NCI-H510A (cell line): ENCODE measurements around the gene FETUB.

Experiments
- DNase-seq: peaks from one replicate; lab custom pipeline; 2025; lab: John Stamatoyannopoulos, UW

Gene FETUB

GRCh38 chr3:186636536-186636935 lies 3.7 kb upstream of the FETUB start:
- no peak for DNase-seq

GRCh38 chr3:186637686-186638085 lies 2.5 kb upstream of the FETUB start:
- no peak for DNase-seq

GRCh38 chr3:186638259-186638658 lies 1.9 kb upstream of the FETUB start:
- DNase-seq: no peak

DNA sequence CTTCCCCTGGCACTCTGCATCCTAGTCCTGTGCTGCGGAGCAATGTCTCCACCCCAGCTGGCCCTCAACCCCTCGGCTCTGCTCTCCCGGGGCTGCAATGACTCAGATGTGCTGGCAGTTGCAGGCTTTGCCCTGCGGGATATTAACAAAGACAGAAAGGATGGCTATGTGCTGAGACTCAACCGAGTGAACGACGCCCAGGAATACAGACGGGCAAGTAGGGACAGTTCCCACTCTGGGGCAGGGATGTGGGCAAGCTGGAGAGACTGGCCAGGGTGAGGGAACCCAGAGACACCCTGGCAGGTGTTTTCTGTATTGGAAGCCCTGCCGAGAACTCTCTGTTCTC lies 247 bp downstream of the FETUB start:
- DNase-seq: no peak

GRCh38 chr3:186640929-186641328 lies 730 bp downstream of the FETUB start:
- DNase-seq: no peak

DNA sequence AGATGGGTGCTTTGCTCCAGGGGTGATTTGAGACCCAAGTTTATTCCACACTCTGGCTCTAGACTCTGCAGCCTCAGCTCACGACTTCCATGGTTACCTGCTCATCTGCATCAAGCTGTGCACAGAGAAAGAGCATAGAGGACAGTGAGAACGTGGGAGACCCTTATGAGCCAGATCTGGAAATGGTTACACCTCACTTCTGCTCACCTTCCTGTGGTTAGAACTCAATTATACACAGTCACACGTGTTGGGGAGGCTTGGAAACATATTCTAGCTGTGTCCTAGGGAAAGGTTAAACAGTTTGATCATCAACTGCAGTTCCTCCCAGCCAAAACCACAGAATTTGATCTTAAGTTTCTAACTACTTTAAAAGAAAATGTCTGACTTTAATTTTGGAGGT lies 1.8 kb downstream of the FETUB start:
- DNase-seq: no peak

GRCh38 chr3:186643493-186643892 lies 3.3 kb downstream of the FETUB start:
- DNase-seq: no peak

DNA sequence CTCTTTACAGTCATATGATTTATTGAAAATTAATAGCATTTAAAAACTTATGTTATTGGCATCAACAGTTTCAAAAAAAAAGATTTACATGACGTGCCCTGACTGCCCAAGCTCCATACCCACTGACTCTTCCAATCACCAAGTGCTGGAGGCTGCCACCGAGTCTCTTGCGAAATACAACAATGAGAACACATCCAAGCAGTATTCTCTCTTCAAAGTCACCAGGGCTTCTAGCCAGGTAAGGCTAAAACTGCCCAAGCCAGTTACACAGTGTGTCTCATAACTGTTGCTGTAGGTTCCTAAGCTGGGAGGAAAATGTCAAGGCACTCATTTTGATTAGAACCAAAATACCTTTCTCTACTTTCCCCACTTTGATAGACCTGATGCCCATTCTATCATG lies 4.5 kb downstream of the FETUB start:
- no peak for DNase-seq

- DNase-seq: no peak
These were observed 5.9 kb downstream of the FETUB start for GRCh38 chr3:186646106-186646505.

- no peak for DNase-seq
These were observed 6.6 kb downstream of the FETUB start for GRCh38 chr3:186646841-186647240.

GRCh38 chr3:186648851-186649250 lies 8.7 kb downstream of the FETUB start:
- DNase-seq: no peak

DNA sequence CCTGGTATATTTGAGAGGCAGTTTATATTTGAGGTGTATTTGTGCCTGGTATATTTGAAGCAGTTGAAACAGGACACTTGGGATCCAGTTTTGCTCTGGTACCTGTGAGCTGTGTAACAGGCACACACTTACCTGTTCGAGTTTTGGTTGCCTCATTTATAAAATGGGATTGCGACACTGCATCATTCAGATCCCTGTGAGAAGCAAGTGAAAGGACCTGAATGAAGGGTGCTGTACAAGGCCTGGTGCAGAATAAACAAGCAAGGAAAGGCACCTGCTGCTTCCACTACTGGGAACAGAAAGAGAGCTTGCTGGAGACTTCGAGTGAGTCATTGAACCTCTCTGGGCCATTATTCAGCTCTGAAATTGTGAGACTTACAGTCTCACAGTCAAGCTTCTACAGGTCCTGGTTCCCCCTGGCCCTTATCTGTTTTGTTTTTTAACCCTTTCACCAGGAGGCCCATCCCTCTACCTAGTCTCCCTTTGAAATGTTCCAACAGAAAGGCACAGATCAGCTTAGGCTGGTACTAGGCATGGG lies 11.5 kb downstream of the FETUB start:
- no peak for DNase-seq

DNA sequence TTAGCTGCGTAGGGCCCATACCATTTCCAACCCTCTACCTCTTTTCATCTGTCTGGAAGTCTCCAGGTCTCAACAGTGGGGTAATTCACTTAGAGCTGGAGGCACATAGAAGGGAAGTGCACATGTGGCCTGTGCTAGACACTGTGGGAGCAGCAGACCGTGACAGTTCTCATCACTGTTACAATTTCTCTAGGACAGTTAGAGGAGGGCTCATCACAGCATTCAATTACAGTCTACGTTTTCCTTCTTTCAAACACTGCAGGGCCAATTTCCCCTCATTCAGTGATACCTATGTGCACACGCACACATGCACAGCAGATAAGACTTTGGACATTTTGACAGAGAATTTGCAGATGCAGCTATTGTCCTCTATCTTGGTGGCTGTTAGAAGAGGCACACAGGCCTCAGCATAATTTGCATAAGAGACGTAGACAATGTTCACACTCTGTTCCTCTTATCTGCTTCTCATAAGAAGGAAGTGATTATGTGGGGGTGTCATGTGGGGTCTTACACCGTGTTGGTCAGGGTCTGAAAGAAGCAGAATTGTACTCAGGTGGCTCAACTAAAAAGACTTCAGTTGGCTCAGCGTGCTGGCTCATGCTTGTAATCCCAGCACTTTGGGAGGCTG lies 13.0 kb downstream of the FETUB start:
- DNase-seq: no peak

- no peak for DNase-seq
These were observed 13.8 kb downstream of the FETUB start for GRCh38 chr3:186653984-186654383.

- DNase-seq: no peak
These were observed 23.3 kb downstream of the FETUB start for GRCh38 chr3:186663361-186664118.

- DNase-seq: no peak
These were observed 23.9 kb downstream of the FETUB start for GRCh38 chr3:186664119-186664495.

GRCh38 chr3:186664506-186664905 lies 24.3 kb downstream of the FETUB start:
- DNase-seq: no peak

GRCh38 chr3:186665625-186666188 lies 25.5 kb downstream of the FETUB start, which contains the start of gene HRG:
Gene HRG, plus strand, starts transcription at chr3:186666014. Its CDS starts 18 bp downstream, at chr3:186666032.
- no peak for DNase-seq

- DNase-seq: no peak
These were observed 28.2 kb downstream of the FETUB start for GRCh38 chr3:186668426-186668825.

GRCh38 chr3:186669378-186670084 lies 29.3 kb downstream of the FETUB start:
- no peak for DNase-seq

GRCh38 chr3:186670155-186670554 lies 30.0 kb downstream of the FETUB start:
- DNase-seq: no peak

DNA sequence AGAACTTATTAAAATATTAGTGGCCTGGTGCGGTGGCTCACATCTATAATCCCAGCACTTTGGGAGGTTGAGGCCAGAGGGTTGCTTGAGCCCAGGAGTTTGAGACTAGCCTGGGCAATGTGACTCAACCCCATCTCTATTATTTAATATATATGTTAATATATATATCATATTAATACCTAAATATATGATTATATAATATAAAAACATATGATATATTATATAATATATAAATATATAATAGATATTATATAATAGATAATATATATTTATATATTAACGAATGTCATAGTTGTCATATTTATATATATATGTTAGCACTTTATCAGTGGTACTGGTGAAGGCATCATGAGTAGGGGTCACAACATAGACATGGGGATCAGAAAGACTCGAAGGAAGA lies 30.9 kb downstream of the FETUB start:
- no peak for DNase-seq

GRCh38 chr3:186678604-186679003 lies 38.4 kb downstream of the FETUB start:
- no peak for DNase-seq
